ENCODE measurements around the gene KIF1A.

DNA sequence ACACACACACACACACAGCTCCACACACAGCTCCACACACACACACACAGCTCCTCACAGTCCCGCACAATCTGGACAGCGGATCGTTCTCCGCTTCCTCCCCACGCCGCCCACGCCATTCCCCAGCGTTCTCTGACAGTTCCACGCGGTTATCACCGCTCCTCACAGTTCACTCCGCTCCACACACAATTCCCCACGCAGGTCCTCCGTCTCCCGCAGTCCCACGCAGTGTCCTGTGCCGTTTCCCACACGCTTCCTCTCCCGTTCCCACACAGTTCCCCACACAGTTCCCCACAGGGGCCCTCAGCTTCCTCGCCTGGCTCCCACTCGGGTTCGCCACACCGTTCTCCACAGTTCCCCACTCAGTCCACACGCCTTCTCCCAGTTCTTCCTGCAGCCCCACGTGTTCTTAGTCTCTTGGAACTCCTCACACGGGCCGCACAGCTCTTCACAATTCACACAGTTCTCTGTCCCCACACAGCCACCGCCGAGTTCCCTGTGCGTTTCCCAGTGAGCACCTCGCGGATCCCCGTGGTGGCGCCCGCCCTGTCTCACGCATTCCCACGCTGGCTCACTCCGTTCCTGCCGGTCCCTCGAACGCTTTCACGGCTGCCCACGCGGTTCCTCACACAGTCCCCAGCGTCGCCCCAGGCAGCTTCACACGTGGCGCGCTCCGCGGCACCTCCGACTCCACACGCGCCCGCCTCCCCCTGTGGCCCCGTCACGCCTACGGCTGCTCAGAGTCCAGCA is 38.4 kb downstream of the KIF1A start:
- TF ChIP-seq, protein P1, sequence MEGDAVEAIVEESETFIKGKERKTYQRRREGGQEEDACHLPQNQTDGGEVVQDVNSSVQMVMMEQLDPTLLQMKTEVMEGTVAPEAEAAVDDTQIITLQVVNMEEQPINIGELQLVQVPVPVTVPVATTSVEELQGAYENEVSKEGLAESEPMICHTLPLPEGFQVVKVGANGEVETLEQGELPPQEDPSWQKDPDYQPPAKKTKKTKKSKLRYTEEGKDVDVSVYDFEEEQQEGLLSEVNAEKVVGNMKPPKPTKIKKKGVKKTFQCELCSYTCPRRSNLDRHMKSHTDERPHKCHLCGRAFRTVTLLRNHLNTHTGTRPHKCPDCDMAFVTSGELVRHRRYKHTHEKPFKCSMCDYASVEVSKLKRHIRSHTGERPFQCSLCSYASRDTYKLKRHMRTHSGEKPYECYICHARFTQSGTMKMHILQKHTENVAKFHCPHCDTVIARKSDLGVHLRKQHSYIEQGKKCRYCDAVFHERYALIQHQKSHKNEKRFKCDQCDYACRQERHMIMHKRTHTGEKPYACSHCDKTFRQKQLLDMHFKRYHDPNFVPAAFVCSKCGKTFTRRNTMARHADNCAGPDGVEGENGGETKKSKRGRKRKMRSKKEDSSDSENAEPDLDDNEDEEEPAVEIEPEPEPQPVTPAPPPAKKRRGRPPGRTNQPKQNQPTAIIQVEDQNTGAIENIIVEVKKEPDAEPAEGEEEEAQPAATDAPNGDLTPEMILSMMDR (conservative IDR thresholded peaks at IDR 0.05), result no peak
- TF ChIP-seq EZH2 (IDR thresholded peaks at IDR 0.05; ENCODE audit: low read depth), result no peak
